Upper lobe of right lung (tissue), 1 donor: ENCODE measurements around the gene DDX41. TPM values are rescaled to one million over a fixed set of nuclear protein-coding genes. Genes with fewer than 3 reads are reported as not detected.

Experiments used
- ATAC-seq: fragments of 200-7000 bp; cut with Tn5 transposase; one replicate; pipeline ENCODE4 v1.9.1; 2020; ENCODE audit warnings: mild to moderate bottlenecking, moderate library complexity
- DNase-seq: peaks from one replicate; pipeline ENCODE4 v3.0.0-alpha.2; 2020
- H3K27ac ChIP-seq: fragments of 200-600 bp; one replicate; pipeline ENCODE4 v1.8.0; 2022
- H3K27me3 ChIP-seq: fragments of 200-600 bp; one replicate; pipeline ENCODE4 v1.8.0; 2022; ENCODE audit warnings: mild to moderate bottlenecking
- H3K36me3 ChIP-seq: fragments of 200-600 bp; one replicate; pipeline ENCODE4 v1.8.0; 2022
- H3K4me1 ChIP-seq: fragments of 200-600 bp; one replicate; pipeline ENCODE4 v1.8.0; 2022
- H3K4me3 ChIP-seq: fragments of 200-600 bp; one replicate; pipeline ENCODE4 v1.8.0; 2022; ENCODE audit warnings: mild to moderate bottlenecking
- H3K9me3 ChIP-seq: fragments of 200-600 bp; one replicate; pipeline ENCODE4 v1.8.0; 2022
- CTCF ChIP-seq: fragments of 200-600 bp; IDR thresholded peaks from one replicate; pipeline ENCODE4 v1.8.0; 2022; ENCODE audit warnings: antibody characterized with exemption
- intact Hi-C: fragments of 100-400 bp; cut with DNase I; formaldehyde crosslinking; loops from one replicate; pipeline ENCODE4 v1.11.0; 2022
- total RNA-seq: library from RNA; stranded (reverse); fragmentation: NEBNext Ultra II Directional; extraction: Animal tissue kit (Norgen Biotek cat#: 25700); gene quantifications from one replicate; pipeline ENCODE4 v1.2.1, GENCODE V29; 2021
- donor health status: DM: no; HTN: yes; CAD: no; lungs with severe emphysema.

DDX41 gene
- total RNA-seq, 1 donor from 2014 or later = 61.6 TPM

GRCh38 chr5:177523711-177524538, 7.2 kb upstream of the DDX41 start:
- Histone ChIP-seq H3K36me3 (peaks cover 91% of the 10 kb centered on the region), H3K4me3 (no peak overlapping the region), H3K4me1 (no peaks in the 10 kb centered on the region), H3K27me3 (no peaks in the 10 kb centered on the region), H3K27ac (no peak overlapping the region), H3K9me3 (no peaks in the 10 kb centered on the region)
- intact Hi-C loops = no loop called here
- no peak for TF ChIP-seq CTCF
- DNase-seq = peak; percentile 52
- no peak for ATAC-seq

GRCh38 chr5:177520916-177521513, 4.3 kb upstream of the DDX41 start:
- intact Hi-C loops = no loop called here
- H3K27me3 ChIP-seq = no peaks in the 10 kb centered on the region
- H3K9me3 ChIP-seq = no peaks in the 10 kb centered on the region
- DNase-seq = peak; percentile 48
- no peak for ATAC-seq
- no peaks in the 10 kb centered on the region for H3K4me1 ChIP-seq
- TF ChIP-seq CTCF = no peak
- H3K27ac ChIP-seq = no peak overlapping the region
- H3K36me3 ChIP-seq = peaks cover 63% of the 10 kb centered on the region
- no peak overlapping the region for H3K4me3 ChIP-seq

DNA sequence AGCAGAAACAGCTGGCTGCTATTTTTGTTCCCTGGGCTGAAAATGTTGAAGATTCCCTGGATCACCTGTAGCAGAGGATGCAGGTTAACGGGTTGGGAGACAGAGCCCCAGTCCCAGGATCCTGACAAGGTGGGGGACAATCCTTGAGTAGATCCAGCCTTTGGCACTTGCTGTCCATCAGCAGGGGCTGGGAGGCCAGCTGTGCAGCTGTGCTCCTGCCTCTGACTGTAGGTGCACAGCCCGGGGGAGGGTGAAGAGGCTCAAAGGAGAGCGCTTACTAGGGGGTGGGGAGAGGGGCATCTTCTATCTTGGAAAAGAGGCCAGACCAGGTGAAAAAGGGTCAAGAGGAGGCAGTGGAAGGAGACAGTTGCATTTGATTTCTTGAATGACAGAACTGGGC, 3.5 kb upstream of the DDX41 start:
- Histone ChIP-seq H3K27me3 (no peaks in the 10 kb centered on the region), H3K27ac (no peak overlapping the region), H3K4me1 (peaks cover 7% of the 10 kb centered on the region), H3K4me3 (no peak overlapping the region), H3K9me3 (no peaks in the 10 kb centered on the region), H3K36me3 (peaks cover 60% of the 10 kb centered on the region)
- intact Hi-C loops = no loop called here
- ATAC-seq (no peak), DNase-seq (peak; percentile 50)
- no peak for TF ChIP-seq CTCF

DNA sequence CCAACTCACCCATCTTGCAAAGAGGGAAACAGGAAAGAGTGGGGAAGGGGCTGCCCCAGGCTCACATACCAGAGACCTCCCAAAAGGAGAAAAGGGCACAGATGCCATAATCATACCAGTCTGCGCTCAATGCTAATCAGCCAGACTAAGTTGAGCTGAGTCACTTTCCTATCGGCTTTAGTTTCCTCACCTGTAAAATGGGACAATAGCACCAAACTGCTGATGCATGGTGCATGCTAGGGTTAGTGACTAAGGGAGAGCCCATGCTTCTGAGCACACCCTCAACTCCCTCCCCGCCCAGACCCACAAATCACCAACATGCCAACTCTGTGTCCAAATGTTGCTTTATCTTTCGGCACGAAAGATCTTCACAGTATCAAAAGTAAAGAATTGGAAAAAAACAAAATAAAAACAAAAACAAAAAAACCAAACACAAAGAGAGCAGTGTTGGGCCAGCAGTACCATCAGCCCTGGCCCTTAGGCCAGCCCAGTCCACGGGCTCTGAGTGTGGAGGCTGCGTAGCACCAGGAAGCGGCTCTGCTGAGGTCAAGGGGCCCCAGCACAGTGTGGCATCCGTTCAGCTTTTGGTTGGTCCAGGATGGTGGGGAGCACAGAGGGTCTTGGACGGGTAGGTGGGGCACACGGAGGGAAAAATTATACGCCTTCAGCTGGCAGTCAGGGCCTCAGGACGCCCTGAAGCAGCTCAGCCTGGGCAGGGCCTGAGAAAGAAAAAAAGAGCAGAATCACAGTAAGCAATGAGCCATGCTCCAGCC, 2.9 kb upstream of the DDX41 start:
- DNase-seq = peak; percentile 59
- no peaks in the 10 kb centered on the region for H3K27me3 ChIP-seq
- no peak for ATAC-seq
- H3K27ac ChIP-seq = no peak overlapping the region
- H3K4me1 ChIP-seq = peaks cover 8% of the 10 kb centered on the region
- H3K9me3 ChIP-seq = no peaks in the 10 kb centered on the region
- H3K36me3 ChIP-seq = peaks cover 60% of the 10 kb centered on the region
- no peak overlapping the region for H3K4me3 ChIP-seq
- intact Hi-C loops = no loop called here
- no peak for TF ChIP-seq CTCF

DNA sequence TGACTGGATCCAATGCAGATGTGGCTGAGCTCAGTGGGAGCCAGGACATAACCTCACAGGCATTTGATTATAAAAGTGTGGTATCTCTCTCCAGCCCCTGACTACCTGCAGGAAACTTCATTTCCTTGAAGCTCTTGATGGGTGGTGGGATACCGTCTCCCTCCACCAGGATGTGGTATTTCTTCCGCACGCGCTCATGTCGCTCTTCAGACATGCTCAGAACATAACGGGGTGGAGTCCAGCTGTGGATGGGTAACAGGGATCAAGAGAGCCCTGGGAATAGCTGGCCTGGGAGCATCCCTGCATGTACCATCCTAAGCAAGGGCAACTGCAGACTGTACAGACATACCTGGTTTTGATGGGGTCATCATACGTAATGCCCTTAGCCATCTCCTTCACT, 1.2 kb downstream of the DDX41 start:
- H3K36me3 ChIP-seq = peaks cover 67% of the 10 kb centered on the region
- peaks cover 8% of the 10 kb centered on the region for H3K4me1 ChIP-seq
- no peak for DNase-seq
- H3K27ac ChIP-seq = no peak overlapping the region
- H3K27me3 ChIP-seq = no peaks in the 10 kb centered on the region
- TF ChIP-seq CTCF = no peak
- H3K9me3 ChIP-seq = no peaks in the 10 kb centered on the region
- peak overlapping the region; percentile 95 for H3K4me3 ChIP-seq
- intact Hi-C loops = no loop called here
- ATAC-seq = no peak
